K562 (cell line): ENCODE measurements around the gene DSCAM.

Experiments used
- BRCA1 ChIP-seq, 2 experiments: fragments of 450-650 bp in 1 of 2; sonication (generic) in 1 of 2; formaldehyde crosslinking in 1 of 2; IDR thresholded peaks; 2 replicates each; pipeline versions ENCODE4 v1.5.0 to v1.6.1; 2017 to 2020; ENCODE audit warnings: mild to moderate bottlenecking in 1 of 2, missing genetic modification reagents in 1 of 2
- CTCF ChIP-seq, 3 experiments: IDR thresholded peaks in 2 of 3; conservative IDR thresholded peaks in 1 of 3; 2 replicates each; pipeline ENCODE4 v1.5.1; 2011 to 2012; ENCODE audit warnings: low read length in 3 of 3, mild to moderate bottlenecking in 3 of 3, control low read depth in 2 of 3, improper control_type of control experiment in 1 of 3, inconsistent platforms in 1 of 3, low read depth in 1 of 3, mixed read lengths in 1 of 3, moderate library complexity in 1 of 3; ENCODE audit not compliant: insufficient read depth in 2 of 3
- EZH2 ChIP-seq: IDR thresholded peaks from 2 replicates; pipeline ENCODE4 v1.6.1; 2012; ENCODE audit warnings: low read depth, mild to moderate bottlenecking, inconsistent platforms, low read length, borderline replicate concordance
- KLF16 ChIP-seq: IDR thresholded peaks from 2 replicates; pipeline ENCODE4 v1.6.1; 2016; ENCODE audit warnings: antibody characterized with exemption
- L3MBTL2 ChIP-seq: fragments of 450-650 bp; IDR thresholded peaks from 2 replicates; pipeline ENCODE4 v1.6.1; 2016; ENCODE audit warnings: mild to moderate bottlenecking, moderate library complexity
- MAZ ChIP-seq, 2 experiments: fragments of 450-650 bp in 1 of 2; sonication (generic) in 1 of 2; formaldehyde crosslinking; IDR thresholded peaks in 1 of 2; conservative IDR thresholded peaks in 1 of 2; 2 replicates each; pipeline versions ENCODE4 v1.4.0 to v1.5.0; 2020; ENCODE audit warnings: mild to moderate bottlenecking in 1 of 2, missing genetic modification reagents in 1 of 2
- MTA2 ChIP-seq: fragments of 450-650 bp; IDR thresholded peaks from 2 replicates; pipeline ENCODE4 v1.6.1; 2016; ENCODE audit warnings: low read depth
- SMAD3 ChIP-seq: fragments of 450-650 bp; formaldehyde crosslinking; conservative IDR thresholded peaks from 2 replicates; pipeline ENCODE4 v1.4.0; 2020; ENCODE audit warnings: mild to moderate bottlenecking
- SNAPC5 ChIP-seq: fragments of 250-450 bp; sonication (Bioruptor Pico); IDR thresholded peaks from 2 replicates; pipeline ENCODE4 v1.8.0; 2021; ENCODE audit warnings: moderate library complexity, mild to moderate bottlenecking, inconsistent platforms
- ZNF644 ChIP-seq: fragments of 200-800 bp; sonication (Bioruptor generic); IDR thresholded peaks from 2 replicates; pipeline ENCODE4 v1.6.1; 2016; ENCODE audit warnings: low read depth, missing genetic modification characterization, missing compliant biosample characterization
- ZZZ3 ChIP-seq: fragments of 450-650 bp; IDR thresholded peaks from 2 replicates; pipeline ENCODE4 v1.6.1; 2016; ENCODE audit warnings: antibody characterized with exemption, mild to moderate bottlenecking, moderate library complexity
- TF ChIP-seq, protein P1 (sequence below), 2 experiments: IDR thresholded peaks; 2 replicates each; pipeline ENCODE4 v1.6.1; 2012; ENCODE audit warnings: improper control_type of control experiment in 2 of 2, low read depth in 2 of 2, low read length in 2 of 2, borderline replicate concordance in 1 of 2

GRCh38 chr21:40300300-40300699 is 546.7 kb downstream of the DSCAM start:
- TF ChIP-seq ZNF644 (no peak), L3MBTL2 (no peak), KLF16 (no peak), MAZ (CRISPR knock-in tag; conservative IDR thresholded peaks at IDR 0.05 in 1 of 2, IDR thresholded peaks at IDR 0.05 in 1 of 2) (no peak), BRCA1 (IDR thresholded peaks at IDR 0.05) (no peak), BRCA1 (CRISPR knock-in tag; IDR thresholded peaks at IDR 0.05) (no peak), MTA2 (no peak), EZH2 (no peak), CTCF (IDR thresholded peaks at IDR 0.05 in 2 of 3, conservative IDR thresholded peaks at IDR 0.05 in 1 of 3; ENCODE audit: insufficient read depth in 2 of 3, low read depth in 1 of 3, low read length in 3 of 3) (no peak), SNAPC5 (CRISPR knock-in tag) (no peak), ZZZ3 (no peak), SMAD3 (no peak)
- TF ChIP-seq, protein P1, sequence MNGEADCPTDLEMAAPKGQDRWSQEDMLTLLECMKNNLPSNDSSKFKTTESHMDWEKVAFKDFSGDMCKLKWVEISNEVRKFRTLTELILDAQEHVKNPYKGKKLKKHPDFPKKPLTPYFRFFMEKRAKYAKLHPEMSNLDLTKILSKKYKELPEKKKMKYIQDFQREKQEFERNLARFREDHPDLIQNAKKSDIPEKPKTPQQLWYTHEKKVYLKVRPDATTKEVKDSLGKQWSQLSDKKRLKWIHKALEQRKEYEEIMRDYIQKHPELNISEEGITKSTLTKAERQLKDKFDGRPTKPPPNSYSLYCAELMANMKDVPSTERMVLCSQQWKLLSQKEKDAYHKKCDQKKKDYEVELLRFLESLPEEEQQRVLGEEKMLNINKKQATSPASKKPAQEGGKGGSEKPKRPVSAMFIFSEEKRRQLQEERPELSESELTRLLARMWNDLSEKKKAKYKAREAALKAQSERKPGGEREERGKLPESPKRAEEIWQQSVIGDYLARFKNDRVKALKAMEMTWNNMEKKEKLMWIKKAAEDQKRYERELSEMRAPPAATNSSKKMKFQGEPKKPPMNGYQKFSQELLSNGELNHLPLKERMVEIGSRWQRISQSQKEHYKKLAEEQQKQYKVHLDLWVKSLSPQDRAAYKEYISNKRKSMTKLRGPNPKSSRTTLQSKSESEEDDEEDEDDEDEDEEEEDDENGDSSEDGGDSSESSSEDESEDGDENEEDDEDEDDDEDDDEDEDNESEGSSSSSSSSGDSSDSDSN (IDR thresholded peaks at IDR 0.05; ENCODE audit: borderline replicate concordance in 1 of 2, low read depth in 2 of 2, low read length in 2 of 2): no peak
